HepG2 (cell line): Measurements from ENCODE around the gene NUDT1.

Experiments used
- ATF6 ChIP-seq: sonication (generic); formaldehyde crosslinking; conservative IDR thresholded peaks from 2 replicates; pipeline ENCODE4 v1.4.0; 2020; ENCODE audit warnings: missing genetic modification reagents
- CTCF ChIP-seq: sonication (generic); formaldehyde crosslinking; IDR thresholded peaks from 2 replicates; pipeline ENCODE4 v1.5.0; 2020; ENCODE audit warnings: mild to moderate bottlenecking, missing genetic modification reagents, moderate library complexity
- FOSL1 ChIP-seq: sonication (generic); formaldehyde crosslinking; IDR thresholded peaks from 2 replicates; pipeline ENCODE4 v1.9.0; 2021; ENCODE audit warnings: missing genetic modification reagents, borderline replicate concordance
- MAZ ChIP-seq, 2 experiments: sonication (generic) in 1 of 2; formaldehyde crosslinking in 1 of 2; IDR thresholded peaks; 2 replicates each; pipeline versions ENCODE4 v1.5.0 to v1.6.1; 2012 to 2020; ENCODE audit warnings: low read depth in 2 of 2, mild to moderate bottlenecking in 2 of 2, borderline replicate concordance in 1 of 2, improper control_type of control experiment in 1 of 2, low read length in 1 of 2, missing genetic modification reagents in 1 of 2, moderate library complexity in 1 of 2
- MED1 ChIP-seq: sonication (generic); formaldehyde crosslinking; IDR thresholded peaks from 2 replicates; pipeline ENCODE4 v1.4.0; 2020; ENCODE audit warnings: missing genetic modification reagents
- MYC ChIP-seq: sonication (generic); formaldehyde crosslinking; IDR thresholded peaks from 2 replicates; pipeline ENCODE4 v1.9.0; 2021; ENCODE audit warnings: missing genetic modification reagents, borderline replicate concordance
- PATZ1 ChIP-seq: sonication (generic); formaldehyde crosslinking; IDR thresholded peaks from 2 replicates; pipeline ENCODE4 v1.4.0; 2020; ENCODE audit warnings: missing genetic modification reagents
- POLR2A ChIP-seq, 2 experiments: IDR thresholded peaks; 2 replicates each; pipeline ENCODE4 v1.6.1; 2011; ENCODE audit warnings: low read depth in 2 of 2, low read length in 2 of 2, mild to moderate bottlenecking in 1 of 2, moderate library complexity in 1 of 2; ENCODE audit not compliant: insufficient read depth in 1 of 2
- THYN1 ChIP-seq: sonication (generic); formaldehyde crosslinking; IDR thresholded peaks from 2 replicates; pipeline ENCODE4 v1.8.1; 2023; ENCODE audit warnings: low read depth, mild to moderate bottlenecking, moderate library complexity, missing genetic modification reagents, borderline replicate concordance
- ZNF274 ChIP-seq: sonication (generic); formaldehyde crosslinking; IDR thresholded peaks from 2 replicates; pipeline ENCODE4 v1.5.1; 2020; ENCODE audit warnings: mild to moderate bottlenecking, missing genetic modification reagents
- ZNF567 ChIP-seq: sonication (generic); formaldehyde crosslinking; IDR thresholded peaks from 2 replicates; pipeline ENCODE4 v1.8.1; 2023; ENCODE audit warnings: mild to moderate bottlenecking, missing genetic modification reagents, borderline replicate concordance

- no peak for TF ChIP-seq MED1
- no peak for TF ChIP-seq MYC
- no peak for TF ChIP-seq PATZ1 (CRISPR knock-in tag)
- no peak for TF ChIP-seq MAZ (IDR thresholded peaks at IDR 0.05; ENCODE audit: borderline replicate concordance, low read depth, low read length)
- TF ChIP-seq MAZ (CRISPR knock-in tag; IDR thresholded peaks at IDR 0.05; ENCODE audit: low read depth): no peak
- TF ChIP-seq ZNF567: no peak
- no peak for TF ChIP-seq THYN1 (CRISPR knock-in tag)
- TF ChIP-seq ZNF274: no peak
- TF ChIP-seq POLR2A (IDR thresholded peaks at IDR 0.05; ENCODE audit: insufficient read depth in 1 of 2, low read depth in 2 of 2, low read length in 2 of 2): no peak
- TF ChIP-seq ATF6 (CRISPR knock-in tag): no peak
- TF ChIP-seq FOSL1: no peak
- no peak for TF ChIP-seq CTCF (CRISPR knock-in tag)
These were observed 14.4 kb downstream of the NUDT1 start for GRCh38 chr7:2256306-2257045.
